ENCODE measurements around the gene F10.
"Not testable (repeated sequence)": the region's sequence is repeated elsewhere in the genome, so short reads cannot be mapped to it uniquely, and the experiment has no call there.

The F10 gene

GRCh38 chr13:113102727-113103126 lies 19.9 kb upstream of the F10 start:
- DNase-seq: no peak

- DNase-seq: no peak
These were observed 19.0 kb upstream of the F10 start for GRCh38 chr13:113103646-113104045.

DNA sequence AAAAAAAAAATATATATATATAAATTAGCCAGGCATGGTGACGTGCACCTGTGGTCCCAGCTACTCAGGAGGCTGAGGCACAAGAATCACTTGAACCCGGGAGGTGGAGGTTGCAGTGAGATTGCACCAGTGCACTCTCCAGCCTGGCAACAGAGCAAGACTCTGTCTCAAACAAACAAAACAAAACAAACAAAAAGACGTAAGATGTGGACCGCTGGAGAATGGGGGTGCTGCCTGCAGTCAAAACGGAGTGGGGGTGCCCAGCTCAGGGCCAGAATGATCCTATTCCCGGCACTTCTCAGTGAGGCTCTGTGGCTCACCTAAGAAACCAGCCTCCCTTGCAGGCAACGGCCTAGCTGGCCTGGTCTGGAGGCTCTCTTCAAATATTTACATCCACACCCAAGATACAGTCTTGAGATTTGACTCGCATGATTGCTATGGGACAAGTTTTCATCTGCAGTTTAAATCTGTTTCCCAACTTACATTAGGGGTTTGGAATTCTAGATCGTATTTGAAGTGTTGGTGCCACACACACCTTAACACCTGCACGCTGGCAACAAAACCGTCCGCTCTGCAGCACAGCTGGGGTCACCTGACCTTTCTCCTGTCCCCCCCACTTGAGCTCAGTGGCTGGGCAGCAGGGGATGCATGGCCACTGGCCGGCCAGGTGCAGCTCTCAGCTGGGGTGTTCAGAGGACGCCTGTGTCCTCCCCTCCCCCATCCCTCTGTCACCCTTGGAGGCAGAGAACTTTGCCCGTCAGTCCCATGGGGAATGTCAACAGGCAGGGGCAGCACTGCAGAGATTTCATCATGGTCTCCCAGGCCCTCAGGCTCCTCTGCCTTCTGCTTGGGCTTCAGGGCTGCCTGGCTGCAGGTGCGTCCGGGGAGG lies 17.3 kb upstream of the F10 start, which contains the start of gene F7:
F7 (plus strand) TSS at position 760 of the 889 bp plus-strand sequence; CDS start at position 811, 51 bp downstream.
- no peak for DNase-seq

DNA sequence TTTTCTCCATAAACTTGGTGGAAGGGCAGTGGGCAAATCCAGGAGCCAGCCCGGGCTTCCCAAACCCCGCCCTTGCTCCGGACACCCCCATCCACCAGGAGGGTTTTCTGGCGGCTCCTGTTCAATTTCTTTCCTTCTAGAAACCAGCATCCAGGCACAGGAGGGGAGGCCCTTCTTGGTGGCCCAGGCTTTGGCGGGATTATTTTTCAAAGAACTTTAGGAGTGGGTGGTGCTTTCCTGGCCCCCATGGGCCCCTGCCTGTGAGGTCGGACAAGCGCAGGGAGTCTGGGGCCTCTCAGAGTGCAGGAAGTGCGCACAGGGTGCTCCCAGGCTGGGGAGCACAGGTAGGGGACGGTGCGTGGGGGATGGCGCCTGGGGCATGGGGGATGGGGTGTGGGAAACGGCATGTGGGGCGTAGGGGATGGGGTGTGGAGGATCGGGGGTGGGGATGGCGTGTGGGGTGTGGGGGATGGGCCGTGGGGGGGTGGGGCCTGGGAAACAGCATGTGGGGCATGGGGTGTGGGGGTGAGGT lies 16.6 kb upstream of the F10 start:
- no peak for DNase-seq

DNA sequence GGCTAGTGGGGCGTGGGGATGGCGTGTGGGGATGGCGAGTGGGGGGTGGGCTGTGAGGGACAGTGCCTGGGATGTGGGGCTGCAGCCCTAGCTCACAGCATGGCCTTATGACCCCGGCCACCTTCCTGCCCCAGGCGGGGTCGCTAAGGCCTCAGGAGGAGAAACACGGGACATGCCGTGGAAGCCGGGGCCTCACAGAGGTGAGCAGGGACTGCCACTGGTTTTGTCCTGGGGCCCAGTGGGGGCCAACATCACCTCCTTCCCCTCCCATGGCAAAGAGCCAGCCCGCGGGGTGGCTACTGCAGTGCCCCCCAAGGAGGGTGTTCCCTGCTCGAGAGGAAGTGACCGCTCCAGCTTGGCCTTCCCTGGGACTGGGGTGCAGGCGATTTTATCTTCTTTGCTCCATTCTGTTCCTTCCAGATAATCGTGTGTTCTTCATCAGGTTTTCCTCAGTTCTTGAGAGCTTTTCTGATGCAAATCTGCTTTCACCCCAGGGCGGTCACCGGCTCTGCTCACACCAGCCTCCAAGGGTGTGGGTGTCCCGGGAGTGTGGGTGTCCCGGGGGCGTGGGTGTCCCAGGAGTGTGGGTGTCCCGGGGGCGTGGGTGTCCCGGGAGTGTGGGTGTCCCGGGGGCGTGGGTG lies 15.8 kb upstream of the F10 start:
- no peak for DNase-seq

DNA sequence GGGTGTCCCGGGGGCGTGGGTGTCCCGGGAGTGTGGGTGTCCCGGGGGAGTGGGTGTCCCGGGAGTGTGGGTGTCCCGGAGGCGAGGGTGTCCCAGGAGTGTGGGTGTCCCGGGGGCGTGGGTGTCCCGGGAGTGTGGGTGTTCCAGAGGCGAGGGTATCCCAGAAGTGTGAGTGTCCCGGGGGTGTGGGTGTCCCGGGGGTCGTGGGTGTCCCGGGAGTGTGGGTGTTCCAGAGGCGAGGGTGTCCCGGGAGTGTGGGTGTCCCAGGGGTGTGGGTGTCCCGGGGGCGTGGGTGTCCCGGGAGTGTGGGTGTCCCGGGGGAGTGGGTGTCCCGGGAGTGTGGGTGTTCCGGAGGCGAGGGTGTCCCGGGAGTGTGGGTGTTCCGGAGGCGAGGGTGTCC lies 14.1 kb upstream of the F10 start:
- not testable (repeated sequence) for DNase-seq

- DNase-seq: no peak
These were observed 13.2 kb upstream of the F10 start for GRCh38 chr13:113109151-113110047.

GRCh38 chr13:113110048-113110851 lies 12.3 kb upstream of the F10 start:
- DNase-seq: no peak

GRCh38 chr13:113110852-113111315 lies 11.7 kb upstream of the F10 start:
- no peak for DNase-seq

DNA sequence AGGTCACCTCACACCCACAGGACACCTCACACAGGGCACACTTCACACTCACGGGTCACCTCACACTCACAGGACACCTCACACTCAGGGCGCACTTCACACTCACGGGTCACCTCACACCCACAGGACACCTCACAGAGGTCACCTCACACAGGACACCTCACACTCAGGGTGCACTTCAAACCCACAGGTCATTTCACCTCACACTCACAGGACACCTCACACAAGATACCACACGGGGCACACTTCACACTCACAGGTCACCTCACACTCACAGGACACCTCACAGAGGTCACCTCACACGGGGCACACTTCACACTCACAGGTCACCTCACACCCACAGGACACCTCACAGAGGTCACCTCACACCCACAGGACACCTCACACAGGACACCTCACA lies 10.8 kb upstream of the F10 start:
- not testable (repeated sequence) for DNase-seq

- not testable (repeated sequence) for DNase-seq
These were observed 10.1 kb upstream of the F10 start for GRCh38 chr13:113112475-113112874.

- DNase-seq: no peak
These were observed 9.4 kb upstream of the F10 start for GRCh38 chr13:113112893-113113845.

DNA sequence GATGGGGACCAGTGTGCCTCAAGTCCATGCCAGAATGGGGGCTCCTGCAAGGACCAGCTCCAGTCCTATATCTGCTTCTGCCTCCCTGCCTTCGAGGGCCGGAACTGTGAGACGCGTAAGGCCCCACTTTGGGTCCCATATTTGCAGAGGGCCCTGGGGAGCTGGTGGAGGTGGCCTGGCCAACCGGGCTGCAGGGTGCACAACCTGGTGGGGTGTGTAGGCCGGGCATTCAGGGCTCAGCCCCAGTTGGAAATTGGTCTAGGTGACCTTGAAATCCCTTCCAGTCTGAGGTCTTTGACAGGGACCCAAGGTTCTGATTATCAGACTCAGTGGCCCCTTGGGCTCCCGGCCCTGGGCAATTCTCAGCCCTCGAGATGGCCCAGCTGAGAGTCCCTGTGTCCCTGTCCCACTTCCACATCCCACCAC lies 8.7 kb upstream of the F10 start:
- no peak for DNase-seq

- DNase-seq: no peak
These were observed 7.9 kb upstream of the F10 start for GRCh38 chr13:113114511-113115362.

GRCh38 chr13:113115363-113116205 lies 7.0 kb upstream of the F10 start:
- no peak for DNase-seq

GRCh38 chr13:113116206-113116800 lies 6.3 kb upstream of the F10 start:
- DNase-seq: no peak

- DNase-seq: no peak
These were observed 5.7 kb upstream of the F10 start for GRCh38 chr13:113116871-113117271.

GRCh38 chr13:113117335-113117872 lies 5.2 kb upstream of the F10 start:
- no peak for DNase-seq

Data from COR-L47 (cell line).